Right lobe of liver (tissue), 6 donors: ENCODE results near the gene FABP3. TPM values are rescaled to one million over a fixed set of nuclear protein-coding genes. Genes with fewer than 3 reads are reported as not detected.

ENCODE experiments used
- ATAC-seq, 4 donors: fragments of 200-7000 bp; cut with Tn5 transposase; one replicate each; pipeline ENCODE4 v1.9.1; 2020; ENCODE audit warnings: mild to moderate bottlenecking in 4 of 4, moderate library complexity in 4 of 4
- DNase-seq, 3 donors: peaks; one replicate each; pipeline ENCODE4 v3.0.0-alpha.2; 2020
- H3K27ac ChIP-seq, 3 donors: fragments of 200-600 bp; one replicate each; pipeline ENCODE4 v1.8.0; 2022
- H3K27me3 ChIP-seq, 2 donors: fragments of 200-600 bp; one replicate each; pipeline ENCODE4 v1.8.0; 2022
- H3K36me3 ChIP-seq, 4 donors: fragments of 200-600 bp; sonication (generic) in 1 of 4; one replicate each; pipeline versions ENCODE4 v1.5.1 to v1.8.0; 2017 to 2022; ENCODE audit warnings: control low read depth in 1 of 4
- H3K4me1 ChIP-seq, 4 donors: fragments of 200-600 bp; sonication (generic) in 1 of 4; one replicate each; pipeline versions ENCODE4 v1.5.1 to v1.8.0; 2017 to 2022; ENCODE audit warnings: control low read depth in 1 of 4
- H3K4me3 ChIP-seq, 3 donors: fragments of 200-600 bp; one replicate each; pipeline ENCODE4 v1.8.0; 2022
- H3K9me3 ChIP-seq, 4 donors: fragments of 200-600 bp; sonication (generic) in 1 of 4; one replicate each; pipeline versions ENCODE4 v1.5.1 to v1.8.0; 2017 to 2022; ENCODE audit warnings: control low read depth in 1 of 4
- CTCF ChIP-seq, 4 donors: fragments of 200-600 bp in 3 of 4; fragments of 450-650 bp in 1 of 4; IDR thresholded peaks; one replicate each; pipeline versions ENCODE4 v1.5.1 to v1.8.0; 2016 to 2022; ENCODE audit warnings: antibody characterized with exemption in 4 of 4, mild to moderate bottlenecking in 2 of 4
- POLR2A ChIP-seq: fragments of 450-650 bp; IDR thresholded peaks from one replicate; pipeline ENCODE4 v1.6.1; 2017; ENCODE audit warnings: antibody characterized with exemption, mild to moderate bottlenecking
- WGBS: methylation state at CpG from one replicate; pipeline ENCODE4 v1.1.6; 2018; ENCODE audit warnings: low coverage, low lambda C conversion rate; ENCODE audit not compliant: insufficient coverage; ENCODE audit errors: missing lambda C conversion rate; 5-methylcytosine and 5-hydroxymethylcytosine counted together
- intact Hi-C, 2 donors: fragments of 100-400 bp; cut with DNase I; formaldehyde crosslinking; loops; one replicate each; pipeline versions ENCODE4 v1.11.2 to v1.14.1; 2022
- total RNA-seq, 6 experiments: library from RNA; depleted of rRNA in 2 of 6; stranded (reverse); fragments of >200 nt in 2 of 6; fragmentation: NEBNext Ultra II Directional in 3 of 6; extraction: Animal tissue kit (Norgen Biotek cat#: 25700) in 3 of 6; gene quantifications; one replicate each; pipeline versions ENCODE4 v1.1.0 to v1.2.4, GENCODE V29; 2016 to 2023
- donor health status: DM: no; HTN: yes; CAD: no.
- donor health status: DM: no; HTN: no; CAD: no.
- donor health status: DM: no; HTN: no; CAD: no.
- donor health status: DM: no; HTN: yes; CAD: no.
- donor health status: DM: no; HTN: yes; CAD: no.

The FABP3 gene
- total RNA-seq, 6 experiments from 2014 or later = 1.3 to 8.3 (median 4.6) TPM

- 64% methylated on average over 1 of the region's 2 CpGs for WGBS
- no peaks in the 10 kb centered on the region for H3K36me3 ChIP-seq
- H3K4me3 ChIP-seq = no peak overlapping the region
- no peaks in the 10 kb centered on the region for H3K9me3 ChIP-seq
- intact Hi-C loops = no loop called here
- no peak for DNase-seq
- TF ChIP-seq CTCF (IDR thresholded peaks at IDR 0.05) (no peak), POLR2A (no peak)
- H3K27ac ChIP-seq = no peak overlapping the region
- H3K4me1 ChIP-seq = peaks cover 0 to 44% (median 14%) of the 10 kb centered on the region in 4 donors
- no peak for ATAC-seq
- H3K27me3 ChIP-seq = no peaks in the 10 kb centered on the region
Observed at GRCh38 chr1:31370021-31370420, 2.9 kb downstream of the FABP3 start.

- intact Hi-C loops = no loop called here
- ATAC-seq = peak; percentile 30 to 65 (median 44)
- no peaks in the 10 kb centered on the region for H3K27me3 ChIP-seq
Observed at GRCh38 chr1:31368611-31369107, 4.2 kb downstream of the FABP3 start.

GRCh38 chr1:31366796-31367195, 6.1 kb downstream of the FABP3 start:
- Histone ChIP-seq H3K36me3 (no peaks in the 10 kb centered on the region), H3K4me3 (no peak overlapping the region), H3K4me1 (peaks cover 0 to 33% (median 6%) of the 10 kb centered on the region in 4 donors), H3K27me3 (no peaks in the 10 kb centered on the region), H3K27ac (no peak overlapping the region), H3K9me3 (no peaks in the 10 kb centered on the region)
- DNase-seq = no peak
- TF ChIP-seq POLR2A (no peak), CTCF (IDR thresholded peaks at IDR 0.05) (no peak)
- intact Hi-C loops = no loop called here
- 82% methylated on average over 2 of the region's 2 CpGs for whole genome bisulfite sequencing
- peak in 1 of 4 donors; percentile 12 for ATAC-seq

More at GRCh38 chr1:31368611-31369107, 4.2 kb downstream of the FABP3 start:
- H3K4me1 ChIP-seq = peaks cover 0 to 50% (median 14%) of the 10 kb centered on the region in 4 donors
- peak overlapping the region in 1 of 3 donors; percentile 27 for H3K27ac ChIP-seq
- WGBS = 30% methylated on average over 2 of the region's 3 CpGs
- no peaks in the 10 kb centered on the region for H3K36me3 ChIP-seq
- H3K9me3 ChIP-seq = no peaks in the 10 kb centered on the region
- TF ChIP-seq POLR2A = no peak
- no peak for TF ChIP-seq CTCF (IDR thresholded peaks at IDR 0.05)
- no peak overlapping the region for H3K4me3 ChIP-seq
- DNase-seq = peak in 2 of 3 donors; percentile 68 to 75

GRCh38 chr1:31364561-31365250, 8.2 kb downstream of the FABP3 start:
- peak in 1 of 4 donors; percentile 15 for ATAC-seq
- peaks cover 0 to 24% (median 3%) of the 10 kb centered on the region in 4 donors for H3K4me1 ChIP-seq
- intact Hi-C loops = no loop called here
- H3K27me3 ChIP-seq = no peaks in the 10 kb centered on the region
- no peak overlapping the region for H3K4me3 ChIP-seq
- no peak for DNase-seq
- WGBS = 100% methylated on average over 2 of the region's 3 CpGs
- no peak for TF ChIP-seq POLR2A
- TF ChIP-seq CTCF (IDR thresholded peaks at IDR 0.05) = no peak
- no peaks in the 10 kb centered on the region for H3K9me3 ChIP-seq
- H3K36me3 ChIP-seq = no peaks in the 10 kb centered on the region
- no peak overlapping the region for H3K27ac ChIP-seq
